Stomach (tissue), 9 donors: ENCODE results near the gene ZBED4. TPM values are rescaled to one million over a fixed set of nuclear protein-coding genes. Genes with fewer than 3 reads are reported as not detected.
A peak's percentile ranks its signal among the peaks of the same experiment; 100 is the strongest.

Source experiments
- DNase-seq, 2 donors: peaks; one replicate each; pipeline versions ENCODE4 v3.0.0 to v3.0.0-alpha.2; 2013 to 2019
- H3K27ac ChIP-seq, 5 donors: fragments of 200-600 bp in 4 of 5; sonication (generic) in 4 of 5; one replicate each; pipeline ENCODE4 v1.5.1; 2013 to 2019; ENCODE audit warnings: mild to moderate bottlenecking in 1 of 5, moderate library complexity in 1 of 5
- H3K27me3 ChIP-seq, 3 donors: fragments of 200-600 bp; sonication (generic); one replicate each; pipeline ENCODE4 v1.5.1; 2017 to 2019; ENCODE audit warnings: mixed run types in 1 of 3
- H3K36me3 ChIP-seq, 4 donors: fragments of 200-600 bp; sonication (generic); 1 replicate in 3 of 4; 2 replicates in 1 of 4; pipeline ENCODE4 v1.5.1; 2016 to 2019
- H3K4me1 ChIP-seq, 4 donors: fragments of 200-600 bp; sonication (generic); one replicate each; pipeline ENCODE4 v1.5.1; 2016 to 2019
- H3K4me3 ChIP-seq, 4 donors: fragments of 200-600 bp; sonication (generic) in 3 of 4; one replicate each; pipeline ENCODE4 v1.5.1; 2016 to 2019; ENCODE audit warnings: mild to moderate bottlenecking in 1 of 4
- H3K9me3 ChIP-seq, 4 donors: fragments of 200-600 bp; sonication (generic); one replicate each; pipeline ENCODE4 v1.5.1; 2016 to 2019
- EP300 ChIP-seq: sonication (generic); formaldehyde crosslinking; IDR thresholded peaks from one replicate; pipeline ENCODE4 v1.6.1; 2017; ENCODE audit warnings: antibody characterized with exemption
- POLR2A ChIP-seq, 4 donors: fragments of 450-650 bp; IDR thresholded peaks; one replicate each; pipeline ENCODE4 v1.6.1; 2016; ENCODE audit warnings: antibody characterized with exemption in 4 of 4, control low read depth in 2 of 4, mild to moderate bottlenecking in 1 of 4, moderate library complexity in 1 of 4
- POLR2AphosphoS5 ChIP-seq, 3 donors: sonication (generic); formaldehyde crosslinking; IDR thresholded peaks; one replicate each; pipeline ENCODE4 v1.6.1; 2016; ENCODE audit warnings: antibody characterized with exemption in 3 of 3
- WGBS, 5 donors: extraction: QIAGEN DNeasy Blood & Tissue Kit in 3 of 5; methylation state at CpG; one replicate each; pipeline versions ENCODE4 v1.1.5 to v1.1.7; 2013 to 2018; 5-methylcytosine and 5-hydroxymethylcytosine counted together
- intact Hi-C: fragments of 100-400 bp; cut with DNase I; formaldehyde crosslinking; loops from one replicate; pipeline ENCODE4 v1.15.1; 2023; ENCODE audit warnings: low total_unique reads
- polyA plus RNA-seq, 3 donors: library from polyadenylated mRNA; stranded (reverse); fragments of 200-250 nt; gene quantifications; one replicate each; pipeline ENCODE4 v1.2.3, GENCODE V29; 2013
- total RNA-seq, 5 donors: library from RNA; depleted of rRNA; stranded (reverse); fragments of >200 nt; gene quantifications; one replicate each; pipeline versions ENCODE4 v1.1.0 to v1.2.3, GENCODE V29; 2014 to 2016
- TF ChIP-seq, protein P1 (sequence below), 7 experiments: fragments of 450-650 bp in 4 of 7; fragments of 200-600 bp in 3 of 7; sonication (generic) in 3 of 7; IDR thresholded peaks; one replicate each; pipeline ENCODE4 v1.5.1; 2016 to 2019; ENCODE audit warnings: antibody characterized with exemption in 7 of 7, control low read depth in 2 of 7, mild to moderate bottlenecking in 1 of 7
- donor health status: healthy with polysubstance abuse.
- donor health status: Bipolar disorder and iron deficiency.
- donor health status: healthy.

ZBED4 gene
- total and polyA plus RNA-seq, 8 donors, result 2.2 to 31.7 (median 12.2) TPM

DNA sequence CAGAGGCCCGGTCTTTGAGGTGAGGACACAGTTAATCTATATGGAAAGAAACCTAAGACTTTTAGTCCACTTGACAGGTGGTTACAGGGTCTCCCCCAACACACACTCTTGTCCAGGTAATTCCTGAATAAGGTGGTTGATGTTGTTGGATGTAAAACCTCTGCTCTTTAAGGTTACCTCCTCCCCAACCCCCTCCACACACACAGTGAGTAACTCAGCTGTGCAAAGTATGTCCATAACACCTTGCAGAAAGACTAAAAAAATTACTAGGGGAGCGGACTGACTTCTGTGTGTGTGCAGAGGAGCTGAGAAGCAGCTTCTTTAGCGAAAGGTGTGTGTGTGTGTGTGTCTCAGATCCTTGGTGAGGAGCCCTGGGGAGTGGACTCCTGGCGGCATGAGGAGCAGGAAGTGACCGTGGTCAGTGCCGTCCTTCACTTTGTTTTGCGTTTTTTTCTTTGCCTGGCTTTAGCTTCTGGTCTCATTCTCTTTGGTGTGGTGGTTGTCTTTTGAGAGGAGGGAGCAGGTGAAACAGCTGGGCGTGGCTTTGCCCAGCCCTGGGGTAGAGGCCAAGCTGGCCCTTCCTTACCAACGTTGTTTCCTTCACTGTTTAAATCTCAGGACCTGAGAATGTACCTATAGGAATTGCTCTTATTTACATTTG lies 1.7 kb downstream of the ZBED4 start:
- Histone ChIP-seq H3K4me3 (peak overlapping the region in 3 of 4 donors; percentile 68 to 89 (median 70)), H3K27me3 (peaks cover 0 to 12% (median 4%) of the 10 kb centered on the region in 3 donors), H3K9me3 (no peaks in the 10 kb centered on the region), H3K36me3 (peaks cover 0 to 7% (median 0%) of the 10 kb centered on the region in 4 donors), H3K4me1 (peaks cover 15 to 42% (median 39%) of the 10 kb centered on the region in 4 donors), H3K27ac (peak overlapping the region; percentile 6 to 86 (median 76))
- intact Hi-C loops, result no loop called here
- no peak for TF ChIP-seq EP300
- TF ChIP-seq POLR2A (IDR thresholded peaks at IDR 0.05), result no peak
- TF ChIP-seq, protein P1, sequence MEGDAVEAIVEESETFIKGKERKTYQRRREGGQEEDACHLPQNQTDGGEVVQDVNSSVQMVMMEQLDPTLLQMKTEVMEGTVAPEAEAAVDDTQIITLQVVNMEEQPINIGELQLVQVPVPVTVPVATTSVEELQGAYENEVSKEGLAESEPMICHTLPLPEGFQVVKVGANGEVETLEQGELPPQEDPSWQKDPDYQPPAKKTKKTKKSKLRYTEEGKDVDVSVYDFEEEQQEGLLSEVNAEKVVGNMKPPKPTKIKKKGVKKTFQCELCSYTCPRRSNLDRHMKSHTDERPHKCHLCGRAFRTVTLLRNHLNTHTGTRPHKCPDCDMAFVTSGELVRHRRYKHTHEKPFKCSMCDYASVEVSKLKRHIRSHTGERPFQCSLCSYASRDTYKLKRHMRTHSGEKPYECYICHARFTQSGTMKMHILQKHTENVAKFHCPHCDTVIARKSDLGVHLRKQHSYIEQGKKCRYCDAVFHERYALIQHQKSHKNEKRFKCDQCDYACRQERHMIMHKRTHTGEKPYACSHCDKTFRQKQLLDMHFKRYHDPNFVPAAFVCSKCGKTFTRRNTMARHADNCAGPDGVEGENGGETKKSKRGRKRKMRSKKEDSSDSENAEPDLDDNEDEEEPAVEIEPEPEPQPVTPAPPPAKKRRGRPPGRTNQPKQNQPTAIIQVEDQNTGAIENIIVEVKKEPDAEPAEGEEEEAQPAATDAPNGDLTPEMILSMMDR (IDR thresholded peaks at IDR 0.05), result no peak
- peak in 1 of 3 donors; percentile 8 for TF ChIP-seq POLR2AphosphoS5 (IDR thresholded peaks at IDR 0.05)
- peak in 1 of 2 donors; percentile 54 for DNase-seq
- 12 to 36% (median 21%) methylated on average over 9 of the region's 9 CpGs for WGBS, 5 donors

DNA sequence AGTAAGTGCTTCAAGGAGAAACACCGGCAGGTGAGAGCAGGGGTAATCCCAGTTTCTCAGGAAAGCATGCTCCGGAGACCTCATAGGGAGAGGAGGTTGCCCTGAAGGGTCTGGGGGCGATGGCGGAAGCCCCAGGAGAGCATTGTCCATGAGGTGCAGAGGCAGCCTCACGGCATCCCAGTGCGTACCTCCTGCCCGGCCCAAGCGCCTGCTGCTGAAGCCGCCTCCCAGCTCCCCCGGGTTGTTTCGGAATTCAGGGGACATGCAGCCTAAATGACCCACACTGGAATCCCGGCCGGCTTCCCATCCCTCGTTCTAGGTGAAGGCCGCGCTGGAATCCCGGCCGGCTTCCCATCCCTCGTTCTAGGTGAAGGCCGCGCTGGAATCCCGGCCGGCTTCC lies 2.7 kb downstream of the ZBED4 start:
- H3K36me3 ChIP-seq, result peaks cover 0 to 7% (median 0%) of the 10 kb centered on the region in 4 donors
- TF ChIP-seq EP300, result no peak
- TF ChIP-seq, protein P1 (IDR thresholded peaks at IDR 0.05), result no peak
- no peak for TF ChIP-seq POLR2A (IDR thresholded peaks at IDR 0.05)
- TF ChIP-seq POLR2AphosphoS5 (IDR thresholded peaks at IDR 0.05), result no peak
- peaks cover 15 to 44% (median 39%) of the 10 kb centered on the region in 4 donors for H3K4me1 ChIP-seq
- H3K27me3 ChIP-seq, result peaks cover 0 to 5% (median 0%) of the 10 kb centered on the region in 3 donors
- WGBS, 5 donors, result 83 to 87% (median 86%) methylated on average over 15 to 18 of the region's 23 CpGs
- no peaks in the 10 kb centered on the region for H3K9me3 ChIP-seq
- intact Hi-C loops, result no loop called here
- H3K4me3 ChIP-seq, result no peak overlapping the region
- no peak overlapping the region for H3K27ac ChIP-seq
- no peak for DNase-seq

DNA sequence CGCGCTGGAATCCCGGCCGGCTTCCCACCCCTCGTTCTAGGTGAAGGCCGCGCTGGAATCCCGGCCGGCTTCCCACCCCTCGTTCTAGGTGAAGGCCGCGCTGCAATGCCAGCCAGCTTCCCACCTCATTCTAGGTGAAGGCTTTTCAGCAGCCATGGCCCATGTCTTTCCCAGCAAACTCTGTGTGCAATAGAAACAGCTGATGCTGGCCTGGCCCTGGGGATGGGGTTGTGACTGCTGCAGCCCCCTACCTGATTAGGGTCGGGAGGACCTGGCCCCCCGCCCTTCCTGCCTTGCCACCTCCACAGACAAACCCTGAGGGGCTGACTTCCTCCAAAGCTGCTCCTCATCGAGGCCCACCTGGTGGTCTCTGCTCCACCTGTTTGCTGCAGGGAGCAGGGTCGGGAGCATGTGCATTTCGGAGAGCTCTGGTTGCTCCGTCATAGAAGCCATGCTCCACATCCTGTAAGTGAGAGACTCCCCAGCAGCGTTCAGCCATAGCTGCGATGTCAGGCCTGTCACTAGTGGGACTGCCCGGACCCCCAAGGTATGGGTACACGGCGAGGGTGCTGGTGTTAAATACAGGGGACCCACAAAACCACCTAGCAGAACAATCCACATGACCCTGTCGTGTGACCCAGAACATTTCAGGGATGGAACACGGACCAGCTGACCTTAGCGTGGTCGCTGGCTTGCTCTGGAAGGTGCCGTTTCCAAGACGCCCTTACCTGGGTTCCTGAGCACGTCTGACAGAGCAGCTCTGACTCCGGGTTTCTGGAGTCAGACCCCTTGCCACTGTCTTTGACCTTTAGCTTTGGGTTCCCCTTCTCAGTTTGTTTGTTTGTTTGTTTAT lies 3.3 kb downstream of the ZBED4 start:
- Histone ChIP-seq H3K4me1 (peaks cover 15 to 50% (median 40%) of the 10 kb centered on the region in 4 donors), H3K27me3 (no peaks in the 10 kb centered on the region), H3K36me3 (peaks cover 0 to 7% (median 0%) of the 10 kb centered on the region in 4 donors), H3K27ac (no peak overlapping the region), H3K4me3 (no peak overlapping the region), H3K9me3 (no peaks in the 10 kb centered on the region)
- WGBS, 5 donors, result 86 to 91% (median 88%) methylated on average over 20 to 31 of the region's 31 CpGs
- no peak for DNase-seq
- intact Hi-C loops, result no loop called here
- no peak for TF ChIP-seq POLR2AphosphoS5 (IDR thresholded peaks at IDR 0.05)
- no peak for TF ChIP-seq POLR2A (IDR thresholded peaks at IDR 0.05)
- no peak for TF ChIP-seq EP300
- TF ChIP-seq, protein P1 (IDR thresholded peaks at IDR 0.05), result no peak

DNA sequence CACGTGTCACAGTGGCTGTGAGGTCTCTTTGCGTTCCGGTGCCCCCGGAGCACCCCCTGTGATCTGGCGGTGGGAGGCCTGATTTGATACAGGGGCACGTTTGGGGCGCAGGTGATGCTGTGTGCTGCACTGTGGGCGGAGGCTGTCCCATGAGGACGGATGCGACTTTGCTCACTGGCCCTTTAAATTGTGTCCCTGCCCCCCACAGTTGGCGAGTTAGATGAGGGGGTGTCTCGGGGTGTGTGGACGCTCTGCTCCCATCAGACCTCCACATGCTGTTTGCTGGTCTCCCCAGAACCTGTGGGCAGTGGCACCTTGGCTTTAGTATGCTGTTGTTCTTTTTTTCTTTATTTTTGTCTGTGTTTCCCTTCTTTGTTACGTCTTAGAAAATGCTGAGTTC lies 5.2 kb downstream of the ZBED4 start:
- Histone ChIP-seq H3K9me3 (no peaks in the 10 kb centered on the region), H3K4me3 (no peak overlapping the region), H3K27ac (no peak overlapping the region), H3K27me3 (no peaks in the 10 kb centered on the region), H3K36me3 (peaks cover 0 to 7% (median 0%) of the 10 kb centered on the region in 4 donors), H3K4me1 (peaks cover 15 to 43% (median 34%) of the 10 kb centered on the region in 4 donors)
- TF ChIP-seq, protein P1 (IDR thresholded peaks at IDR 0.05), result no peak
- no peak for TF ChIP-seq POLR2A (IDR thresholded peaks at IDR 0.05)
- no peak for TF ChIP-seq POLR2AphosphoS5 (IDR thresholded peaks at IDR 0.05)
- TF ChIP-seq EP300, result no peak
- intact Hi-C loops, result no loop called here
- WGBS, 5 donors, result 82 to 89% (median 85%) methylated on average over 11 to 14 of the region's 14 CpGs
- DNase-seq, result no peak
